KG1 (cell line): ENCODE data around the gene CTSF.

Experiments used
- DNase-seq: peaks from one replicate; lab custom pipeline; 2025; lab: John Stamatoyannopoulos, UW

The CTSF gene

GRCh38 chr11:66532784-66533183, 35.6 kb downstream of the CTSF start:
- no peak for DNase-seq

DNA sequence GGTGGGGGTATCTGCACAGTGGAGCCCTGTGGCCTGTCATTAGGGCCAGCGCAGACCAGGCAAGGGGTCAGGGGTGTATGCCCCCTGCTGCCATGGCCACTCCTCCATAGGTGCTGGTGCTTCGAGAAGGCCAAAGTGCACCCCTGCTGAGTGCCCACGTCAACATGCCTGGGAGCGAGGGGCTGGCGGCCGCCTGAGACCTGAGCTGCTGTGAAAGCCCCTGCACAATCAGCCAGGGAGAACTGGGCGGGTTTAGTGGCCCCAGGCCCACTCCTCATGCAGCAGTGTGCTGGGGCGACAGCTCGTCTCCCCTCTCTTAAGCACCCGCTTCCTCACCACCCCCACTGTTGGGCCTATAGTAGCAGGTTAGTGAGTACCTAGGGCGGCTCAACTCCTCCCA, 36.6 kb downstream of the CTSF start:
- no peak for DNase-seq

- no peak for DNase-seq
These were observed 37.3 kb downstream of the CTSF start for GRCh38 chr11:66530927-66531709.

- DNase-seq = no peak
These were observed 38.8 kb downstream of the CTSF start for GRCh38 chr11:66529655-66530054.

DNA sequence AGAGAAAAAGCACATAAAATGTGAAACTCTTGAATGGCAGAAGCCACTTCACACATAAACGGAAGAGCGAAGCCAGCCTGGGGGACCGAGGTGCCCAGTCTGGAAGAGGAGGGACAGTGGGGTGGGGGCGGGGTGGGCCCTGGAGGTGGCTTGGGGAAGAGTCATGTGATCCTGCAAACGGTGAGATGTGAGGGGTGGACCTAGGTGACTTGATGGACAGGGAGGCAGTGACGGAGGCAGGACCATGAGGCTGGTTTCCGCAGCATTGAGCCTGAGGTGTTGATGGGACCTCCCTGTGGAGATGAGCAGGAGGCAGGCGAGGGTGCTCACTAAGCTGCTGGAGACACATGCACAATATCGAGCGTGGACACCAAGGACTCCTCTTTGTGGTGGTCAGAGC, 39.3 kb downstream of the CTSF start:
- DNase-seq = no peak

GRCh38 chr11:66524304-66525040, 43.9 kb downstream of the CTSF start:
- DNase-seq = no peak

GRCh38 chr11:66523611-66524010, 44.8 kb downstream of the CTSF start:
- no peak for DNase-seq
